ENCODE measurements around the gene ALG14. TPM values are rescaled to one million over a fixed set of nuclear protein-coding genes. Genes with fewer than 3 reads are reported as not detected.
A peak's percentile ranks its signal among the peaks of the same experiment; 100 is the strongest.

The ALG14 gene
- total RNA-seq, 1 donor from 2014 or later: 0.49 TPM

GRCh38 chr1:95072117-95072516 is 634 bp downstream of the ALG14 start:
- Histone ChIP-seq H3K4me1 (peaks cover 6% of the 10 kb centered on the region), H3K9ac (no peak overlapping the region), H3K36me3 (no peaks in the 10 kb centered on the region), H3K79me2 (ENCODE audit: low read depth) (no peaks in the 10 kb centered on the region), H3K27ac (no peak overlapping the region), H3F3A (ENCODE audit: low read depth) (no peaks in the 10 kb centered on the region), H4K20me1 (ENCODE audit: low read depth) (no peaks in the 10 kb centered on the region), H3K27me3 (no peaks in the 10 kb centered on the region), H2AFZ (replicated peaks) (peak overlapping the region; percentile 96), H3K4me2 (peak overlapping the region; percentile 82), H3K9me3 (ENCODE audit: low read depth) (no peaks in the 10 kb centered on the region), H3K4me3 (peak overlapping the region; percentile 70)
- peaks cover 4% of the 10 kb centered on the region for H3K27me3 Mint-ChIP-seq (ENCODE audit: insufficient read depth, low read depth)
- DNase-seq (ENCODE audit: low spot score): no peak
- H3K36me3 Mint-ChIP-seq: peaks cover 2% of the 10 kb centered on the region
- no peaks in the 10 kb centered on the region for H3K9me3 Mint-ChIP-seq
- H3K4me1 Mint-ChIP-seq: peaks cover 13% of the 10 kb centered on the region
- H3K27ac Mint-ChIP-seq: peak overlapping the region; percentile 91
- TF ChIP-seq EZH2phosphoT487 (IDR thresholded peaks at IDR 0.05) (no peak), EZH2 (IDR thresholded peaks at IDR 0.05) (no peak), CTCF (IDR thresholded peaks at IDR 0.05) (no peak)
- H3K4me3 Mint-ChIP-seq: peak overlapping the region; percentile 100

- Mint-ChIP-seq H3K36me3 (peaks cover 2% of the 10 kb centered on the region), H3K4me1 (peaks cover 13% of the 10 kb centered on the region), H3K27me3 (ENCODE audit: insufficient read depth, low read depth) (peaks cover 4% of the 10 kb centered on the region), H3K27ac (no peak overlapping the region), H3K4me3 (peak overlapping the region; percentile 100), H3K9me3 (no peaks in the 10 kb centered on the region)
- Histone ChIP-seq H4K20me1 (ENCODE audit: low read depth) (no peaks in the 10 kb centered on the region), H3K79me2 (ENCODE audit: low read depth) (no peaks in the 10 kb centered on the region), H3K9me3 (ENCODE audit: low read depth) (no peaks in the 10 kb centered on the region), H3K36me3 (no peaks in the 10 kb centered on the region), H3K9ac (no peak overlapping the region), H3K4me2 (peak overlapping the region; percentile 82), H3K4me3 (peak overlapping the region; percentile 70), H2AFZ (replicated peaks) (no peak overlapping the region), H3K27me3 (no peaks in the 10 kb centered on the region), H3K27ac (no peak overlapping the region), H3K4me1 (peaks cover 6% of the 10 kb centered on the region), H3F3A (ENCODE audit: low read depth) (no peaks in the 10 kb centered on the region)
- no peak for DNase-seq (ENCODE audit: low spot score)
- TF ChIP-seq EZH2 (IDR thresholded peaks at IDR 0.05) (no peak), EZH2phosphoT487 (IDR thresholded peaks at IDR 0.05) (no peak), CTCF (IDR thresholded peaks at IDR 0.05) (no peak)
Measured at GRCh38 chr1:95071539-95071938, 1.2 kb downstream of the ALG14 start.

DNA sequence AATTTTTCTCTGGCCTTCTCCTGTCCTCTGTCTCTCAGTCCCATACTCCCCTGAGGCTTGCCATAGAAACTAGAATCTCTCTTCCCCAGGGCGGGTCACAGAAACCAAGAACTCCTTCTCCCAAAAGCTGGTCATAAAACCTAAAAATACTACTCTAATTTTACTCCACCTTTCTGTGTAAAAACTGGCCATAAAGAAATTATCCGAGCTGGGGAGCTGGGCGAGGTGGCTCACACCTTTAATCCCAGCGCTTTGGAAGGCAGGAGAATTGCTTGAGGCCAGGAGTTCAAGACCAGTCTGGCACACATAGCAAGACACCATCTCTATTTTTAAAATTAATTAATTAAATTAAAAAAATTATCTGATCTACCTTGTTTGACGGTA is 3.0 kb downstream of the ALG14 start:
- H3K27me3 Mint-ChIP-seq (ENCODE audit: insufficient read depth, low read depth): peaks cover 4% of the 10 kb centered on the region
- H3K4me1 Mint-ChIP-seq: peaks cover 13% of the 10 kb centered on the region
- Histone ChIP-seq H3K4me2 (no peak overlapping the region), H3K4me3 (no peak overlapping the region), H3K79me2 (ENCODE audit: low read depth) (no peaks in the 10 kb centered on the region), H4K20me1 (ENCODE audit: low read depth) (no peaks in the 10 kb centered on the region), H3K36me3 (no peaks in the 10 kb centered on the region), H2AFZ (replicated peaks) (no peak overlapping the region), H3K27ac (no peak overlapping the region), H3F3A (ENCODE audit: low read depth) (no peaks in the 10 kb centered on the region), H3K9me3 (ENCODE audit: low read depth) (no peaks in the 10 kb centered on the region), H3K4me1 (peaks cover 6% of the 10 kb centered on the region), H3K27me3 (no peaks in the 10 kb centered on the region), H3K9ac (no peak overlapping the region)
- no peak overlapping the region for H3K4me3 Mint-ChIP-seq
- H3K36me3 Mint-ChIP-seq: peaks cover 2% of the 10 kb centered on the region
- H3K27ac Mint-ChIP-seq: no peak overlapping the region
- TF ChIP-seq EZH2 (IDR thresholded peaks at IDR 0.05) (no peak), EZH2phosphoT487 (IDR thresholded peaks at IDR 0.05) (no peak), CTCF (IDR thresholded peaks at IDR 0.05) (no peak)
- no peak for DNase-seq (ENCODE audit: low spot score)
- H3K9me3 Mint-ChIP-seq: no peaks in the 10 kb centered on the region

Measured in neural progenitor cell (in vitro differentiated cells).